H9 (cell line): ENCODE results near the gene OR6C68. TPM values are rescaled to one million over a fixed set of nuclear protein-coding genes. Genes with fewer than 3 reads are reported as not detected.

Source experiments
- DNase-seq: peaks from one replicate; pipeline ENCODE4 v3.0.0-alpha.2; 2017
- H2AFZ ChIP-seq: one replicate; pipeline ENCODE4 v1.6.1; 2013; ENCODE audit warnings: mild to moderate bottlenecking, low read length, control low read depth, moderate library complexity
- H2AK5ac ChIP-seq: 2 replicates; pipeline ENCODE4 v1.6.1; 2013; ENCODE audit warnings: low read length, control low read depth, mixed read lengths; ENCODE audit not compliant: insufficient read length
- H2BK120ac ChIP-seq: one replicate; pipeline ENCODE4 v1.6.1; 2013; ENCODE audit warnings: low read depth, mild to moderate bottlenecking, low read length, control low read depth, inconsistent platforms; ENCODE audit not compliant: poor library complexity, severe bottlenecking
- H2BK12ac ChIP-seq: 2 replicates; pipeline ENCODE4 v1.6.1; 2013; ENCODE audit warnings: low read length, control low read depth, mixed read lengths, low read depth; ENCODE audit not compliant: insufficient read length
- H2BK15ac ChIP-seq: 2 replicates; pipeline ENCODE4 v1.6.1; 2013; ENCODE audit warnings: low read depth, low read length, control low read depth
- H2BK20ac ChIP-seq: one replicate; pipeline ENCODE4 v1.6.1; 2013; ENCODE audit warnings: low read depth, mild to moderate bottlenecking, low read length, control low read depth, inconsistent platforms; ENCODE audit not compliant: poor library complexity, severe bottlenecking
- H2BK5ac ChIP-seq: 2 replicates; pipeline ENCODE4 v1.6.1; 2013; ENCODE audit warnings: low read length, control low read depth, mixed read lengths; ENCODE audit not compliant: insufficient read length
- H3K14ac ChIP-seq: 2 replicates; pipeline ENCODE4 v1.6.1; 2013; ENCODE audit warnings: low read length, control low read depth; ENCODE audit not compliant: insufficient read depth
- H3K18ac ChIP-seq: 2 replicates; pipeline ENCODE4 v1.6.1; 2013; ENCODE audit warnings: low read depth, mild to moderate bottlenecking, mixed read lengths, low read length, control low read depth; ENCODE audit not compliant: insufficient read length
- H3K23ac ChIP-seq: 2 replicates; pipeline ENCODE4 v1.6.1; 2013; ENCODE audit warnings: low read length, control low read depth, mixed read lengths, low read depth; ENCODE audit not compliant: insufficient read length
- H3K23me2 ChIP-seq: 2 replicates; pipeline ENCODE4 v1.6.1; 2013; ENCODE audit warnings: low read depth, mild to moderate bottlenecking, mixed read lengths, low read length, control low read depth; ENCODE audit not compliant: insufficient read length, poor library complexity, severe bottlenecking
- H3K27ac ChIP-seq: 2 replicates; pipeline ENCODE4 v1.5.1; 2013; ENCODE audit warnings: low read length, control low read depth, mixed read lengths, low read depth; ENCODE audit not compliant: insufficient read length
- H3K27me3 ChIP-seq: 2 replicates; pipeline ENCODE4 v1.6.1; 2013; ENCODE audit warnings: low read length, control low read depth, inconsistent platforms; ENCODE audit not compliant: insufficient read depth
- H3K4ac ChIP-seq: 2 replicates; pipeline ENCODE4 v1.6.1; 2013; ENCODE audit warnings: low read depth, mild to moderate bottlenecking, control low read depth, inconsistent platforms, low read length, moderate library complexity
- H3K4me1 ChIP-seq: 2 replicates; pipeline ENCODE4 v1.6.1; 2013; ENCODE audit warnings: low read length, control low read depth, inconsistent platforms; ENCODE audit not compliant: insufficient read depth
- H3K4me2 ChIP-seq: 2 replicates; pipeline ENCODE4 v1.6.1; 2013; ENCODE audit warnings: low read length, control low read depth, mixed read lengths; ENCODE audit not compliant: insufficient read length, insufficient read depth
- H3K56ac ChIP-seq: 2 replicates; pipeline ENCODE4 v1.6.1; 2013; ENCODE audit warnings: low read depth, mild to moderate bottlenecking, mixed read lengths, low read length, control low read depth; ENCODE audit not compliant: insufficient read length
- H3K79me1 ChIP-seq: 2 replicates; pipeline ENCODE4 v1.6.1; 2013; ENCODE audit warnings: low read depth, mild to moderate bottlenecking, moderate library complexity, low read length, control low read depth, inconsistent platforms; ENCODE audit not compliant: insufficient read depth, poor library complexity, severe bottlenecking
- H3K79me2 ChIP-seq: 2 replicates; pipeline ENCODE4 v1.6.1; 2013; ENCODE audit warnings: low read length, control low read depth, inconsistent platforms; ENCODE audit not compliant: insufficient read depth
- H3K9ac ChIP-seq: 2 replicates; pipeline ENCODE4 v1.6.1; 2013; ENCODE audit warnings: low read length, control low read depth, mixed read lengths; ENCODE audit not compliant: insufficient read length; ENCODE audit errors: extremely low read depth
- H3K9me3 ChIP-seq: one replicate; pipeline ENCODE4 v1.6.1; 2013; ENCODE audit warnings: low read depth, low read length, inconsistent platforms; ENCODE audit not compliant: control insufficient read depth
- H3T11ph ChIP-seq: one replicate; pipeline ENCODE4 v1.6.1; 2013; ENCODE audit warnings: mild to moderate bottlenecking, low read length, control low read depth, inconsistent platforms
- H4K20me1 ChIP-seq: one replicate; pipeline ENCODE4 v1.6.1; 2013; ENCODE audit not compliant: control insufficient read depth, insufficient read length, insufficient read depth
- H4K5ac ChIP-seq: 2 replicates; pipeline ENCODE4 v1.6.1; 2013; ENCODE audit warnings: low read depth, mild to moderate bottlenecking, mixed read lengths, low read length, control low read depth; ENCODE audit not compliant: insufficient read length
- H4K8ac ChIP-seq: replicated peaks from 2 replicates; pipeline ENCODE4 v1.6.1; 2013; ENCODE audit warnings: low read length, control low read depth, mixed read lengths, low read depth; ENCODE audit not compliant: insufficient read length
- H4K91ac ChIP-seq: 2 replicates; pipeline ENCODE4 v1.6.1; 2013; ENCODE audit warnings: low read depth, mild to moderate bottlenecking, moderate library complexity, mixed read lengths, low read length, control low read depth; ENCODE audit not compliant: insufficient read length
- H3K27ac Mint-ChIP-seq, 3 experiments: 2 replicates in 2 of 3; 3 replicates in 1 of 3; pipeline ENCODE4 v1.8.0; 2020 to 2021; ENCODE audit warnings: mixed read lengths in 3 of 3, mild to moderate bottlenecking in 1 of 3, moderate library complexity in 1 of 3
- H3K27me3 Mint-ChIP-seq: 2 replicates; pipeline ENCODE4 v1.8.0; 2021; ENCODE audit warnings: low read depth, mild to moderate bottlenecking, moderate library complexity, mixed read lengths
- H3K36me3 Mint-ChIP-seq, 3 experiments: 2 replicates in 2 of 3; 3 replicates in 1 of 3; pipeline ENCODE4 v1.8.0; 2020 to 2021; ENCODE audit warnings: low read depth in 3 of 3, mixed read lengths in 3 of 3; ENCODE audit not compliant: insufficient read depth in 1 of 3
- H3K4me1 Mint-ChIP-seq, 2 experiments: 2 replicates each; pipeline ENCODE4 v1.8.0; 2020; ENCODE audit warnings: mixed read lengths in 2 of 2
- H3K4me3 Mint-ChIP-seq, 2 experiments: 2 replicates in 1 of 2; 3 replicates in 1 of 2; pipeline ENCODE4 v1.8.0; 2020 to 2021; ENCODE audit warnings: mild to moderate bottlenecking in 2 of 2, mixed read lengths in 2 of 2, moderate library complexity in 1 of 2
- H3K9me3 Mint-ChIP-seq, 2 experiments: 2 replicates in 1 of 2; 3 replicates in 1 of 2; pipeline ENCODE4 v1.8.0; 2020; ENCODE audit warnings: mild to moderate bottlenecking in 2 of 2, mixed read lengths in 2 of 2, moderate library complexity in 1 of 2
- WGBS: extraction: QIAGEN DNeasy Blood & Tissue Kit; methylation state at CpG from one replicate; pipeline ENCODE4 v1.1.7; 2013; ENCODE audit warnings: missing lambda C conversion rate, low lambda C conversion rate, mixed read lengths; ENCODE audit not compliant: insufficient read length; ENCODE audit errors: extremely low coverage; 5-methylcytosine and 5-hydroxymethylcytosine counted together
- total RNA-seq: library from RNA; stranded (reverse); gene quantifications from 2 replicates; pipeline ENCODE4 v1.2.1, GENCODE V29; 2021
- TF ChIP-seq, protein P1 (sequence below): fragments of 200-600 bp; sonication (generic); conservative IDR thresholded peaks from 3 replicates; pipeline ENCODE4 v1.8.0; 2021; ENCODE audit warnings: antibody characterized with exemption, mild to moderate bottlenecking

OR6C68 gene
- total RNA-seq, 1 experiment from 2014 or later = not detected

DNA sequence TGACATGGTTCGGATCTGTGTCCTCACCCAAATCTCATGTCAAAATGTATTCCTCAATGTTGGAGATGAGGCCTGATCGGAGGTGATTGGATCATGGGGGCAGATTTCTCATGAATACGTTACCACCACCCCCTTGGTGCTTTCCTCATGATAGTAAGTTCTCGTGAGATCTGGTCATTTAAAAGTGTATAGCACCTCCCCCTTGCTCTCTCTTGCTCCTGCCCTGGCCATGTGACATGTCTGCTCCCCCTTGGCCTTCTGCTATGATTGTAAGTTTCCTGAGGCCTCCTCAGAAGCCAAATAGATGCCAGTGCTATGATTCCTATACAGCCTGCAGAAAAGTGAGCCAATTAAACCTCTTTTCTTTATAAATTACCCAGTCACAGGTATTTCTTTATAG is 7.1 kb downstream of the OR6C68 start:
- H4K5ac ChIP-seq = peak overlapping the region; percentile 53
- no peak overlapping the region for H3K23ac ChIP-seq
- no CpG with 5 or more reads among the region's 4 CpGs for WGBS
- no peak for DNase-seq
- no peak overlapping the region for H3K4me3 Mint-ChIP-seq
- no peak overlapping the region for H3K56ac ChIP-seq
- H3K79me2 ChIP-seq = no peaks in the 10 kb centered on the region
- H3K9ac ChIP-seq = no peak overlapping the region
- no peaks in the 10 kb centered on the region for H3K9me3 Mint-ChIP-seq
- no peak overlapping the region for H3K27ac Mint-ChIP-seq
- no peaks in the 10 kb centered on the region; the same call in 1 of the 2 replicates for H3K27me3 Mint-ChIP-seq
- no peak overlapping the region for H2AFZ ChIP-seq
- H3K4me2 ChIP-seq = no peak overlapping the region
- no peak overlapping the region for H2BK5ac ChIP-seq
- H3K14ac ChIP-seq = no peak overlapping the region; the same call in 1 of the 2 replicates
- H3K18ac ChIP-seq = no peak overlapping the region
- H3K9me3 ChIP-seq = no peaks in the 10 kb centered on the region
- H3K79me1 ChIP-seq = no peaks in the 10 kb centered on the region
- H3K23me2 ChIP-seq = no peaks in the 10 kb centered on the region
- H2BK12ac ChIP-seq = no peak overlapping the region
- H3T11ph ChIP-seq = no peak overlapping the region
- no peak overlapping the region for H3K27ac ChIP-seq
- no peak overlapping the region for H2AK5ac ChIP-seq
- no peaks in the 10 kb centered on the region for H3K4me1 Mint-ChIP-seq
- H3K4me1 ChIP-seq = no peaks in the 10 kb centered on the region; the same call in 1 of the 2 replicates
- H3K27me3 ChIP-seq = no peaks in the 10 kb centered on the region
- H3K36me3 Mint-ChIP-seq = no peaks in the 10 kb centered on the region
- no peak overlapping the region for H2BK120ac ChIP-seq
- TF ChIP-seq, protein P1, sequence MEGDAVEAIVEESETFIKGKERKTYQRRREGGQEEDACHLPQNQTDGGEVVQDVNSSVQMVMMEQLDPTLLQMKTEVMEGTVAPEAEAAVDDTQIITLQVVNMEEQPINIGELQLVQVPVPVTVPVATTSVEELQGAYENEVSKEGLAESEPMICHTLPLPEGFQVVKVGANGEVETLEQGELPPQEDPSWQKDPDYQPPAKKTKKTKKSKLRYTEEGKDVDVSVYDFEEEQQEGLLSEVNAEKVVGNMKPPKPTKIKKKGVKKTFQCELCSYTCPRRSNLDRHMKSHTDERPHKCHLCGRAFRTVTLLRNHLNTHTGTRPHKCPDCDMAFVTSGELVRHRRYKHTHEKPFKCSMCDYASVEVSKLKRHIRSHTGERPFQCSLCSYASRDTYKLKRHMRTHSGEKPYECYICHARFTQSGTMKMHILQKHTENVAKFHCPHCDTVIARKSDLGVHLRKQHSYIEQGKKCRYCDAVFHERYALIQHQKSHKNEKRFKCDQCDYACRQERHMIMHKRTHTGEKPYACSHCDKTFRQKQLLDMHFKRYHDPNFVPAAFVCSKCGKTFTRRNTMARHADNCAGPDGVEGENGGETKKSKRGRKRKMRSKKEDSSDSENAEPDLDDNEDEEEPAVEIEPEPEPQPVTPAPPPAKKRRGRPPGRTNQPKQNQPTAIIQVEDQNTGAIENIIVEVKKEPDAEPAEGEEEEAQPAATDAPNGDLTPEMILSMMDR = no peak
- H4K20me1 ChIP-seq = no peaks in the 10 kb centered on the region
- no peak overlapping the region for H4K91ac ChIP-seq
- H4K8ac ChIP-seq = no peak overlapping the region
- H2BK20ac ChIP-seq = no peak overlapping the region
- no peak overlapping the region for H3K4ac ChIP-seq
- H2BK15ac ChIP-seq = no peak overlapping the region
